Uterus (tissue), 2 donors: ENCODE data around the gene AIP.

Experiments
- CTCF ChIP-seq, 4 experiments: fragments of 200-600 bp in 2 of 4; fragments of 450-650 bp in 2 of 4; sonication (generic) in 2 of 4; IDR thresholded peaks; one replicate each; pipeline ENCODE4 v1.5.1; 2016 to 2019; ENCODE audit warnings: antibody characterized with exemption in 4 of 4, mild to moderate bottlenecking in 2 of 4, moderate library complexity in 1 of 4
- POLR2A ChIP-seq, 2 donors: fragments of 450-650 bp; IDR thresholded peaks; one replicate each; pipeline ENCODE4 v1.6.1; 2016; ENCODE audit warnings: antibody characterized with exemption in 2 of 2, mild to moderate bottlenecking in 1 of 2, moderate library complexity in 1 of 2

GRCh38 chr11:67437809-67438157 lies 45.0 kb upstream of the AIP start:
- TF ChIP-seq CTCF (IDR thresholded peaks at IDR 0.05) (no peak), POLR2A (IDR thresholded peaks at IDR 0.05) (no peak)
